ENCODE data around the gene MCFD2. TPM values are rescaled to one million over a fixed set of nuclear protein-coding genes. Genes with fewer than 3 reads are reported as not detected.

MCFD2 gene
- total RNA-seq, 1 donor from 2014 or later, result 161 TPM

GRCh38 chr2:46854260-46854659, 61.3 kb downstream of the MCFD2 start:
- FAIRE-seq (no peak), DNase-seq (ENCODE audit: low read depth) (no peak)
- peak overlapping the region; percentile 96 for H3K27ac ChIP-seq (ENCODE audit: low read depth, low read length)
- H2AFZ ChIP-seq (ENCODE audit: low read depth, low read length), result no peak overlapping the region
- Mint-ChIP-seq H3K9me3 (ENCODE audit: unreplicated experiment) (peaks cover 11% of the 10 kb centered on the region), H3K27me3 (ENCODE audit: low read depth, unreplicated experiment) (no peaks in the 10 kb centered on the region), H3K4me3 (ENCODE audit: unreplicated experiment) (no peak overlapping the region), H3K27ac (ENCODE audit: unreplicated experiment) (no peak overlapping the region), H3K36me3 (ENCODE audit: low read depth, unreplicated experiment) (peaks cover 2% of the 10 kb centered on the region), H3K4me1 (ENCODE audit: low read depth, unreplicated experiment) (peaks cover 67% of the 10 kb centered on the region)
- TF ChIP-seq CTCF (IDR thresholded peaks at IDR 0.05; ENCODE audit: insufficient read depth, low read depth, low read length) (no peak), EZH2 (IDR thresholded peaks at IDR 0.05; ENCODE audit: insufficient read depth, low read length) (no peak)
- H3K9ac ChIP-seq (ENCODE audit: low read length), result peak overlapping the region; percentile 68
- H3K4me2 ChIP-seq (ENCODE audit: low read length), result no peak overlapping the region
- no peaks in the 10 kb centered on the region for H4K20me1 ChIP-seq (ENCODE audit: insufficient read depth, low read length)
- no peaks in the 10 kb centered on the region for H3K79me2 ChIP-seq (ENCODE audit: insufficient read depth, low read length)
- no peaks in the 10 kb centered on the region for H3K36me3 ChIP-seq (ENCODE audit: insufficient read depth, low read length)
- H3K27me3 ChIP-seq (ENCODE audit: insufficient read depth, low read length), result no peaks in the 10 kb centered on the region
- H3K9me3 ChIP-seq (ENCODE audit: insufficient read depth, low read depth, low read length), result no peaks in the 10 kb centered on the region
- H3K4me1 ChIP-seq (ENCODE audit: insufficient read depth, low read length), result peaks cover 75% of the 10 kb centered on the region
- no peak overlapping the region for H3K4me3 ChIP-seq (ENCODE audit: insufficient read depth, low read depth, low read length)

- H3K9me3 Mint-ChIP-seq (ENCODE audit: unreplicated experiment), result peaks cover 7% of the 10 kb centered on the region
- H4K20me1 ChIP-seq (ENCODE audit: insufficient read depth, low read length), result no peaks in the 10 kb centered on the region
Observed at GRCh38 chr2:46852598-46852997, 63.0 kb downstream of the MCFD2 start.

More at GRCh38 chr2:46852598-46852997, 63.0 kb downstream of the MCFD2 start:
- Histone ChIP-seq H3K27ac (ENCODE audit: low read depth, low read length) (peak overlapping the region; percentile 47), H2AFZ (ENCODE audit: low read depth, low read length) (no peak overlapping the region), H3K36me3 (ENCODE audit: insufficient read depth, low read length) (no peaks in the 10 kb centered on the region), H3K79me2 (ENCODE audit: insufficient read depth, low read length) (no peaks in the 10 kb centered on the region), H3K27me3 (ENCODE audit: insufficient read depth, low read length) (no peaks in the 10 kb centered on the region), H3K9me3 (ENCODE audit: insufficient read depth, low read depth, low read length) (no peaks in the 10 kb centered on the region), H3K9ac (ENCODE audit: low read length) (no peak overlapping the region), H3K4me2 (ENCODE audit: low read length) (no peak overlapping the region), H3K4me3 (ENCODE audit: insufficient read depth, low read depth, low read length) (no peak overlapping the region), H3K4me1 (ENCODE audit: insufficient read depth, low read length) (peaks cover 75% of the 10 kb centered on the region)
- TF ChIP-seq EZH2 (IDR thresholded peaks at IDR 0.05; ENCODE audit: insufficient read depth, low read length) (no peak), CTCF (IDR thresholded peaks at IDR 0.05; ENCODE audit: insufficient read depth, low read depth, low read length) (no peak)
- no peak for FAIRE-seq
- no peak for DNase-seq (ENCODE audit: low read depth)
- Mint-ChIP-seq H3K36me3 (ENCODE audit: low read depth, unreplicated experiment) (peaks cover 2% of the 10 kb centered on the region), H3K4me3 (ENCODE audit: unreplicated experiment) (no peak overlapping the region), H3K27me3 (ENCODE audit: low read depth, unreplicated experiment) (no peaks in the 10 kb centered on the region), H3K4me1 (ENCODE audit: low read depth, unreplicated experiment) (peaks cover 68% of the 10 kb centered on the region), H3K27ac (ENCODE audit: unreplicated experiment) (peak overlapping the region; percentile 18)

Data from astrocyte (in vitro differentiated cells and primary cell).